ENCODE results near the gene HSD11B1. TPM values are rescaled to one million over a fixed set of nuclear protein-coding genes. Genes with fewer than 3 reads are reported as not detected.

HSD11B1 gene
- 0.27 TPM for total RNA-seq (2021; ENCODE audit: unreplicated experiment)
- polyA plus RNA-seq (2012) = not detected in 2 replicates
- percentile 7 among the genes with signal in this experiment for Bru-seq, nascent RNA
- BruChase-seq, experiment 1, labeled RNA remaining after a 6-hour chase = percentile 2 among the genes with signal in this experiment
- BruChase-seq, experiment 2, labeled RNA remaining after a 2-hour chase = not detected
- long read RNA-seq = 0 reads

- H3K4me3 ChIP-seq (replicated peaks in 1 of 2; ENCODE audit: low read depth in 1 of 2, low read length in 2 of 2) = no peak within 1 kb of the TSS
- DNase-seq (ENCODE audit: low read depth, low spot score) (no peak), ATAC-seq (no peak)
- H3K27ac ChIP-seq (ENCODE audit: low read depth, low read length) = no peak within 1 kb of the TSS
- CTCF ChIA-PET = no interaction called here
- no peak for TF ChIP-seq ZFX (IDR thresholded peaks at IDR 0.05)
- TF ChIP-seq SP1 (IDR thresholded peaks at IDR 0.05; ENCODE audit: low read depth) = no peak
- RAD21 ChIA-PET (ENCODE audit: low non-redundant PET in 1 of 2, low total read pairs in 2 of 2, uncharacterized antibody in 2 of 2, unreplicated experiment in 2 of 2) = no interaction called here
- BruUV-seq (replicated peaks) = no TSS peak
- peaks cover 5% of the 10 kb centered on the region; the same call in 1 of the 2 replicates for H3K27me3 ChIP-seq (ENCODE audit: insufficient read depth, low read length)
- no peak within 1 kb of the TSS for H2AFZ ChIP-seq (ENCODE audit: low read depth, low read length, poor library complexity, severe bottlenecking)
- no peaks in the 10 kb centered on the region for H3K79me2 ChIP-seq (ENCODE audit: insufficient read depth, low read length)
- no peak within 1 kb of the TSS for H3K9ac ChIP-seq (ENCODE audit: low read length)
- H3K4me2 ChIP-seq (ENCODE audit: low read length) = no peak within 1 kb of the TSS
- no peaks in the 10 kb centered on the region for H3K36me3 ChIP-seq (ENCODE audit: control insufficient read depth in 1 of 2, insufficient read depth in 2 of 2, low read length in 2 of 2)
- intact Hi-C loops (cut with micrococcal nuclease) = no loop called here
- H3K9me3 ChIP-seq (ENCODE audit: control insufficient read depth in 1 of 2, insufficient read depth in 1 of 2, low read depth in 1 of 2, low read length in 2 of 2) = no peaks in the 10 kb centered on the region
- no peaks in the 10 kb centered on the region for H3K9me2 ChIP-seq (ENCODE audit: insufficient read depth)
- no peaks in the 10 kb centered on the region for H3K4me1 ChIP-seq (ENCODE audit: control insufficient read depth in 1 of 2, insufficient read depth in 2 of 2, low read length in 2 of 2)
- no peaks in the 10 kb centered on the region for H4K20me1 ChIP-seq (ENCODE audit: insufficient read depth)
- POLR2A ChIA-PET = no interaction called here
Measured at GRCh38 chr1:209704584-209704983, at the start of gene HSD11B1. Gene HSD11B1, plus strand, starts transcription at chr1:209704846. Its CDS starts 97 bp downstream, at chr1:209704943.

GRCh38 chr1:209655411-209656231, 49.0 kb upstream of the HSD11B1 start:
- H3K9me3 ChIP-seq (ENCODE audit: control insufficient read depth in 1 of 2, insufficient read depth in 1 of 2, low read depth in 1 of 2, low read length in 2 of 2) = no peaks in the 10 kb centered on the region
- H3K9ac ChIP-seq (ENCODE audit: low read length) = peak overlapping the region; percentile 46
- RAD21 ChIA-PET (ENCODE audit: low non-redundant PET in 1 of 2, low total read pairs in 2 of 2, uncharacterized antibody in 2 of 2, unreplicated experiment in 2 of 2) = interaction anchor here in 1 of 2 experiments (0.6 kb wide), 1 partner anchor 38 kb away, joined by 3 read pairs; no protein-coding TSS in a partner anchor
- H3K36me3 ChIP-seq (ENCODE audit: control insufficient read depth in 1 of 2, insufficient read depth in 2 of 2, low read length in 2 of 2) = no peaks in the 10 kb centered on the region
- POLR2A ChIA-PET = interaction anchor here (1.0 kb wide), 2 partner anchors 37 to 718 kb away, joined by 3 read pairs; no protein-coding TSS in a partner anchor
- 0 out of 2 replicates have a peak, but pooled peaks cover 4% of the 10 kb centered on the region for H3K79me2 ChIP-seq (ENCODE audit: insufficient read depth, low read length)
- H3K4me1 ChIP-seq (ENCODE audit: control insufficient read depth in 1 of 2, insufficient read depth in 2 of 2, low read length in 2 of 2) = peaks cover 47 to 82% of the 10 kb centered on the region in 2 experiments
- CTCF ChIA-PET = interaction anchor here (0.7 to 0.8 kb wide), 2 partner anchors 86 to 93 kb away, joined by 3 read pairs; no protein-coding TSS in a partner anchor
- no TSS peak for BruUV-seq (replicated peaks)
- TF ChIP-seq FOSL1 (IDR thresholded peaks at IDR 0.05; ENCODE audit: low read depth) = no peak
- TF ChIP-seq EZH2phosphoT487 (IDR thresholded peaks at IDR 0.05; ENCODE audit: borderline replicate concordance) = no peak
- TF ChIP-seq SIN3A (IDR thresholded peaks at IDR 0.05; ENCODE audit: low read depth) = no peak
- peak; percentile 55 for TF ChIP-seq POLR2AphosphoS5 (IDR thresholded peaks at IDR 0.05; ENCODE audit: low read depth, low read length)
- TF ChIP-seq CBX3 (IDR thresholded peaks at IDR 0.05; ENCODE audit: low read depth) = no peak
- no peak for TF ChIP-seq SP1 (IDR thresholded peaks at IDR 0.05; ENCODE audit: low read depth)
- TF ChIP-seq, protein P1, sequence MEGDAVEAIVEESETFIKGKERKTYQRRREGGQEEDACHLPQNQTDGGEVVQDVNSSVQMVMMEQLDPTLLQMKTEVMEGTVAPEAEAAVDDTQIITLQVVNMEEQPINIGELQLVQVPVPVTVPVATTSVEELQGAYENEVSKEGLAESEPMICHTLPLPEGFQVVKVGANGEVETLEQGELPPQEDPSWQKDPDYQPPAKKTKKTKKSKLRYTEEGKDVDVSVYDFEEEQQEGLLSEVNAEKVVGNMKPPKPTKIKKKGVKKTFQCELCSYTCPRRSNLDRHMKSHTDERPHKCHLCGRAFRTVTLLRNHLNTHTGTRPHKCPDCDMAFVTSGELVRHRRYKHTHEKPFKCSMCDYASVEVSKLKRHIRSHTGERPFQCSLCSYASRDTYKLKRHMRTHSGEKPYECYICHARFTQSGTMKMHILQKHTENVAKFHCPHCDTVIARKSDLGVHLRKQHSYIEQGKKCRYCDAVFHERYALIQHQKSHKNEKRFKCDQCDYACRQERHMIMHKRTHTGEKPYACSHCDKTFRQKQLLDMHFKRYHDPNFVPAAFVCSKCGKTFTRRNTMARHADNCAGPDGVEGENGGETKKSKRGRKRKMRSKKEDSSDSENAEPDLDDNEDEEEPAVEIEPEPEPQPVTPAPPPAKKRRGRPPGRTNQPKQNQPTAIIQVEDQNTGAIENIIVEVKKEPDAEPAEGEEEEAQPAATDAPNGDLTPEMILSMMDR (IDR thresholded peaks at IDR 0.05 in 2 of 3, conservative IDR thresholded peaks at IDR 0.05 in 1 of 3; ENCODE audit: borderline replicate concordance in 1 of 3, insufficient read depth in 1 of 3, low read depth in 2 of 3, low read length in 2 of 3) = no peak
- no peak for TF ChIP-seq EGR1 (IDR thresholded peaks at IDR 0.05; ENCODE audit: low read depth)
- no peaks in the 10 kb centered on the region for H4K20me1 ChIP-seq (ENCODE audit: insufficient read depth)
- no peak overlapping the region for H3K27ac ChIP-seq (ENCODE audit: low read depth, low read length)
- no peak overlapping the region for H2AFZ ChIP-seq (ENCODE audit: low read depth, low read length, poor library complexity, severe bottlenecking)
- no peaks in the 10 kb centered on the region for H3K27me3 ChIP-seq (ENCODE audit: insufficient read depth, low read length)
- intact Hi-C loops (cut with micrococcal nuclease) = no loop called here
- H3K9me2 ChIP-seq (ENCODE audit: insufficient read depth) = no peaks in the 10 kb centered on the region
- ATAC-seq (peak; percentile 7; the same call in 1 of the 2 replicates), DNase-seq (ENCODE audit: low read depth, low spot score) (no peak)
- H3K4me2 ChIP-seq (ENCODE audit: low read length) = peak overlapping the region; percentile 88
- peak overlapping the region in 1 of 2 experiments; percentile 21; a peak in 1 of 4 replicates for H3K4me3 ChIP-seq (replicated peaks in 1 of 2; ENCODE audit: low read depth in 1 of 2, low read length in 2 of 2)
